Fibroblast of mammary gland (primary cell): ENCODE measurements around the gene OLR1.

Experiments used
- DNase-seq: peaks from one replicate; pipeline ENCODE4 v3.0.0-alpha.2; 2010; ENCODE audit warnings: low read depth
- H3K4me3 ChIP-seq: 2 replicates; pipeline ENCODE4 v1.5.1; 2011; ENCODE audit warnings: low read depth, mild to moderate bottlenecking, low read length, moderate library complexity; ENCODE audit not compliant: control insufficient read depth
- CTCF ChIP-seq: conservative IDR thresholded peaks from 2 replicates; pipeline ENCODE4 v1.5.1; 2011; ENCODE audit warnings: low read depth, low read length, inconsistent platforms; ENCODE audit not compliant: control insufficient read depth, insufficient read depth

Gene OLR1

GRCh38 chr12:10135126-10135525 lies 36.8 kb downstream of the OLR1 start:
- no peak for TF ChIP-seq CTCF
- no peak overlapping the region for H3K4me3 ChIP-seq
- no peak for DNase-seq

- no peak for TF ChIP-seq CTCF
- no peak for DNase-seq
- no peak overlapping the region for H3K4me3 ChIP-seq
Observed at GRCh38 chr12:10132850-10133370, 39.0 kb downstream of the OLR1 start.

DNA sequence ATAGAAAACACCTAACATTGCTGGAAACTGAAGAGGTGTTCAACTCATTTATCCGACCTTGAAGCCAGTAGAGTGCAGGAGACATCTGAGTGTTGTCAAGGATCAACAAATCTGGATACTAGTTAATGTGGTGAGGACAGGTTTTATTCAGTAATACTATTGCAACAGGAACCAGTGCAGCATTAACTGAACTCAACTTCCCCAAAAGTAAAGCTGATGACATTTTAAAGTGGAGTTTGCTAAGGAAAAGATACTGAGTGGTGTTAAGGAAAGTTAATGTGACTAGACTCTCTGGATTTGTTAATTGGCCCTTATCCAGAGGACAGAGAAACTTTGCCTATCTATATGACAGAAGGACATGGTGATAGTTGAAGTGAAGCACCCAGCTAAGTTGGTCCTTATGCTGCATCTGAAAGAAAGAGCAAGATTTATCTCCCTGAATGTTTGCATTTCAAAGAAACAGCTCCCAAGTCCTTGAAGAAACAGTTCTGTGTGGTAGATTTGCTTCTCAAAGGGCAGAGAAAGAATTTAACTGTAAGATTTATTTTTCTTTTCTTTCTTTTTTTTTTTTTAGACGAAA lies 40.7 kb downstream of the OLR1 start:
- TF ChIP-seq CTCF: no peak
- no peak overlapping the region for H3K4me3 ChIP-seq
- no peak for DNase-seq

GRCh38 chr12:10130042-10130441 lies 41.9 kb downstream of the OLR1 start, which contains the start of gene CLEC7A:
CLEC7A (minus strand) TSS chr12:10130199; CDS start chr12:10130082, 117 bp downstream.
- no peak for DNase-seq
- TF ChIP-seq CTCF: no peak
- no peak within 1 kb of the TSS for H3K4me3 ChIP-seq

DNA sequence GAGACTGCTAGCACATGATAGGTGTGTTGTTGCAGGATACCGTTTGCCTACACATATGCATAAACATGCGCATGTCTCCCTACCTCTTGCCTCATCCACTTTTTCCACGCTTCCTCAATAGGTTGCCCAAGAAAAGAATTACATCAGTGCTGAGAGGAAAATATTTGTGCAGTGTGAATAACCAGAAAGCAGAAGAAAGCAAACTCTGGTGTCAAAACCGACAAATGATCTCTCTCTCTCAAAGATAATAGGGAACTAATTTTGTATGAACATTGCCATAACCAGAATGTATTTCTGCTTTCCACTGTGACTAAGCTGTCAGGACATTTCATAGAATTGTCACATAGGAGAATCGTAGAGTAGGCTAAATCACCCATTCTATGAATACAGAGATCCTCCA lies 43.2 kb downstream of the OLR1 start:
- DNase-seq: no peak
- no peak overlapping the region for H3K4me3 ChIP-seq
- no peak for TF ChIP-seq CTCF

DNA sequence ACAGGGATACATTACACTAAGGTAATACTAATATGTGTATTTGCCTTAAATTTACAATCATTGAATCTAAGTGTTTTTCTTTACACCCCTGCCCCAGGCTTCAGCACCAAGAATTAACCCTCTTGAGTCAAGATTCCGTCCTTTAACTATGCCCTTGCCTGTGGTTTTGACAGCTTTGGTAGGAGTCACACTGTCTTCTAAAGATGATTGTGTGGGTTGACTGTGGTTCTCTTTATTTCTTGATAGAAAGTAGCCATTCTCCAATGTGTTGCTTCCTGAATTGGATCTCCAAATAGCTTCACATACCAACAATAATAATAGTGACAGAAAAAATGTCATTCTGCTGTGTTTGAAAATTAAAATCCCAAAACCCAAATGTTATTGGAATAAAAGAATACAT lies 45.5 kb downstream of the OLR1 start:
- no peak for TF ChIP-seq CTCF
- DNase-seq: no peak

DNA sequence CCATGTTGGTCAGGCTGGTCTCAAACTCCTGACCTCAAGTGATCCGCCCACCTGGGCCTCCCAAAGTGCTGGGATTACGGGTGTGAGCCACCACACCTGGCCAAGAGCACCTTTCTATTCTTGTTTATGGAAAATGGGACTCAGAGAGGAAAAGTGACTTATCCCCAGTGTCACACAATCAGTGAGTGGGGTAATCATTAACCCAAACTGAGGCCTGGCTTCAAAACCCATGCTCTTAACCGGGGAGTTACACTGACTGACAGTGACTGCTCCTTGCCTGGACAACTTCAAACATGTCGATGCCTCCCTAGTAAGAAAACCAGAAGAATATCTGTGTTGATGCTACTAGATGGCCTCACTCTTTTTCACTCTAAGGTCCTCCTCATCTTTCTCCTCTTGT lies 49.2 kb downstream of the OLR1 start:
- no peak for DNase-seq
- no peak overlapping the region for H3K4me3 ChIP-seq
- TF ChIP-seq CTCF: no peak

More for the DNA sequence above, 45.5 kb downstream of the OLR1 start:
- no peak overlapping the region for H3K4me3 ChIP-seq
